Measurements from ENCODE around the gene TIA1.

TIA1 gene

DNA sequence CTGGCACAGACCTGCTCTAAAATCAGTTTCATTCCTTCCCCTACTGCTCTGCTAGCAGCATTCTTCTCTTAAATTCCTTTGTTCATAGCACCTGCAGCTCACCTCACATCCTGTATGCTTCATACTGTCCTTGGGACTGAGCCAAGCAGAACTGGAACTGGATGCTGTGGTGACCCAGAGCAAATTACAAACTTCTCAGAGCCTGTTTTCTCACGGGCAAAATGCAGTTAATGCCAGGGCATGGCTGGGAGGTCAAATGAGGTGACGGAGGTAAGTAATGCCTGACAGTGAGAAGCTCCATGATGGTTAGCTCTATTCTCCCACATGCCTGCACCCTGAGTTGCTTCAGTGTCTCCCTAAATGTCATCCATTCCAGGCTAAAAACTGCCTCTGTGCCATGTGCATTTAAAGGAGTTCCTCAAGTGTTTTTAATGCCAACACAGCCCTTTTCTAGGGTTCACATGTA lies 87.3 kb downstream of the TIA1 start:
- H3K27ac Mint-ChIP-seq, result no peak overlapping the region

DNA sequence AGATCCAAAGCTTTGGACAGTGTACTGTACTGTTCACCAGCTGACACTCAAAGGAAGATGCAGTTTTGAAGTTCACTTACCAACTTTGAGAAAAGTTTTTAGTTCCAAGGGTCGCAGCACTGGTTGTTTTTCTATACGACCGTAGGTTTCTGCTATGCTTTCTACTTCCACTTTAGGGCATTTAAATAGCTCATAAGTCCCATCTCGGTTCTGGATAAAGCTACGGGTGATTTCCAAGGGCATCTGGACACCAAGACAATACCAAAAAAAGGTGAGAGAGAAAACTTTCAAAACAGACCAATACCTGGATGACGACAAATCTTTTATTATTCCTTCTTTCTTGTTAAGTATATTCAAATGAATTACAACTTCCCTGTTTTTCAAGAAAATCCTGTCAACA lies 87.9 kb downstream of the TIA1 start:
- Mint-ChIP-seq H3K4me3 (no peak overlapping the region), H3K27me3 (no peaks in the 10 kb centered on the region), H3K4me1 (ENCODE audit: low read depth) (no peaks in the 10 kb centered on the region), H3K36me3 (ENCODE audit: low read depth) (peaks cover 87% of the 10 kb centered on the region), H3K27ac (no peak overlapping the region), H3K9me3 (no peaks in the 10 kb centered on the region)
- intact Hi-C loops (cut with micrococcal nuclease), result no loop called here

More for the DNA sequence above, 87.3 kb downstream of the TIA1 start:
- Mint-ChIP-seq H3K4me1 (ENCODE audit: low read depth) (no peaks in the 10 kb centered on the region), H3K9me3 (no peaks in the 10 kb centered on the region), H3K27me3 (no peaks in the 10 kb centered on the region), H3K4me3 (no peak overlapping the region), H3K36me3 (ENCODE audit: low read depth) (peaks cover 88% of the 10 kb centered on the region)
- intact Hi-C loops (cut with micrococcal nuclease), result no loop called here
